Adrenal gland (tissue), 12 donors: Measurements from ENCODE around the gene MTHFD1L. TPM values are rescaled to one million over a fixed set of nuclear protein-coding genes. Genes with fewer than 3 reads are reported as not detected.

Source experiments
- DNase-seq, 7 donors: peaks; one replicate each; pipeline ENCODE4 v3.0.0-alpha.2; 2019 to 2020
- H3K27ac ChIP-seq, 5 donors: fragments of 200-600 bp; sonication (generic) in 4 of 5; 1 replicate in 3 of 5; 2 replicates in 2 of 5; pipeline versions ENCODE4 v1.5.1 to v1.8.0; 2016 to 2020; ENCODE audit warnings: mild to moderate bottlenecking in 1 of 5
- H3K27me3 ChIP-seq: fragments of 200-600 bp; 2 replicates; pipeline ENCODE4 v1.8.0; 2021
- H3K36me3 ChIP-seq, 2 donors: fragments of 200-600 bp; replicated peaks in 1 of 2; 1 replicate in 1 of 2; 2 replicates in 1 of 2; pipeline versions ENCODE4 v1.5.1 to v1.8.0; 2018 to 2022
- H3K4me1 ChIP-seq, 2 donors: fragments of 200-600 bp; replicated peaks in 1 of 2; 1 replicate in 1 of 2; 2 replicates in 1 of 2; pipeline versions ENCODE4 v1.5.1 to v1.8.0; 2018 to 2021
- H3K4me3 ChIP-seq, 4 donors: fragments of 200-600 bp; sonication (generic) in 3 of 4; one replicate each; pipeline ENCODE4 v1.5.1; 2016 to 2018
- H3K9me3 ChIP-seq, 3 donors: fragments of 200-600 bp; sonication (generic) in 1 of 3; replicated peaks in 1 of 3; 1 replicate in 2 of 3; 2 replicates in 1 of 3; pipeline versions ENCODE4 v1.5.1 to v1.8.0; 2016 to 2021
- POLR2A ChIP-seq, 2 donors: fragments of 450-650 bp; IDR thresholded peaks; one replicate each; pipeline ENCODE4 v1.6.1; 2017; ENCODE audit warnings: antibody characterized with exemption in 2 of 2, mild to moderate bottlenecking in 2 of 2, moderate library complexity in 1 of 2
- WGBS, 4 donors: extraction: QIAGEN DNeasy Blood & Tissue Kit in 2 of 4; methylation state at CpG; one replicate each; pipeline versions ENCODE4 v1.1.5 to v1.1.7; 2013 to 2017; 5-methylcytosine and 5-hydroxymethylcytosine counted together
- intact Hi-C, 2 donors: fragments of 100-400 bp; cut with DNase I; formaldehyde crosslinking; loops; one replicate each; pipeline versions ENCODE4 v1.14.1 to v1.15.0; 2022 to 2023
- polyA plus RNA-seq, 3 donors: library from polyadenylated mRNA; stranded (reverse); fragments of 200-250 nt in 2 of 3; fragments of 350-450 nt in 1 of 3; fragmentation: Illumina TruSeq in 1 of 3; extraction: RNeasy Lipid Tissue Mini Kit (QIAGEN cat#74804) in 1 of 3; gene quantifications; one replicate each; pipeline ENCODE4 v1.2.3, GENCODE V29; 2013 to 2014
- total RNA-seq, 9 donors: library from RNA; depleted of rRNA in 4 of 9; stranded (reverse); fragments of >200 nt in 4 of 9; fragments of 120-200 nt in 1 of 9; fragmentation: NEBNext Ultra II Directional in 1 of 9; extraction: Animal tissue kit (Norgen Biotek cat#: 25700) in 1 of 9; gene quantifications; one replicate each; pipeline versions ENCODE4 v1.1.0 to v1.2.4, GENCODE V29; 2013 to 2023
- TF ChIP-seq, protein P1 (sequence below), 6 experiments: fragments of 450-650 bp in 4 of 6; fragments of 200-600 bp in 2 of 6; sonication (generic) in 1 of 6; IDR thresholded peaks; 1 replicate in 5 of 6; 2 replicates in 1 of 6; pipeline versions ENCODE4 v1.5.1 to v1.8.0; 2016 to 2021; ENCODE audit warnings: antibody characterized with exemption in 6 of 6, mild to moderate bottlenecking in 2 of 6, moderate library complexity in 1 of 6
- donor health status: healthy with polysubstance abuse.
- donor health status: Bipolar disorder and iron deficiency.
- donor health status: DM: yes; HTN: yes; CAD: no.
- donor health status: DM: no; HTN: no; CAD: no.
- donor health status: DM: no; HTN: no; CAD: no.
- donor health status: DM: yes; HTN: yes; CAD: no.

MTHFD1L gene
- total and polyA plus RNA-seq, 12 donors, result 8.5 to 28.8 (median 18.1) TPM

DNA sequence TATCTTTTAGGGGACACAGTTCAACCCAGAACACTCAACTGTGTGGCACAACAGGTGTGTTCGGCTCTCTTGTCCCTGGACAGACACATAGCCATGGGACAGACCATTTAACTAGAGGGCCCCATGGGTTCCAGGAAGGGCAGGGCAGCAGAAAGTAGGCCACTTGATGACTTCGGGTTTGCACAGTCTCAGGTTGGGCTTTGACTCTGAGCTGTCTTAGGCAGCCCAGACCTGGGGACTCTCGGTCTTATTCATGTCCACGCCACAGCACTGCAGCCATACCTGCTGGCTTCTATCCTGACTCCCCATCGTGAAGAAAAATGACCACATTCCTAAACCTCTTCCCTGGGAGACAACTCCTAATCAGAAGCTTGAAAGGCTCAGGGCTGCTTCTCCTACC, 228.2 kb downstream of the MTHFD1L start:
- no peaks in the 10 kb centered on the region for H3K36me3 ChIP-seq
- WGBS, 4 donors, result 88 to 100% (median 95%) methylated on average over 3 to 5 of the region's 5 CpGs
- intact Hi-C loops, result no loop called here
- no peak overlapping the region for H3K27ac ChIP-seq
- no peaks in the 10 kb centered on the region for H3K27me3 ChIP-seq
- no peaks in the 10 kb centered on the region for H3K9me3 ChIP-seq
- peak in 1 of 7 donors; percentile 13 for DNase-seq
- no peak overlapping the region for H3K4me3 ChIP-seq
- no peaks in the 10 kb centered on the region for H3K4me1 ChIP-seq
- TF ChIP-seq POLR2A (IDR thresholded peaks at IDR 0.05), result no peak
- TF ChIP-seq, protein P1, sequence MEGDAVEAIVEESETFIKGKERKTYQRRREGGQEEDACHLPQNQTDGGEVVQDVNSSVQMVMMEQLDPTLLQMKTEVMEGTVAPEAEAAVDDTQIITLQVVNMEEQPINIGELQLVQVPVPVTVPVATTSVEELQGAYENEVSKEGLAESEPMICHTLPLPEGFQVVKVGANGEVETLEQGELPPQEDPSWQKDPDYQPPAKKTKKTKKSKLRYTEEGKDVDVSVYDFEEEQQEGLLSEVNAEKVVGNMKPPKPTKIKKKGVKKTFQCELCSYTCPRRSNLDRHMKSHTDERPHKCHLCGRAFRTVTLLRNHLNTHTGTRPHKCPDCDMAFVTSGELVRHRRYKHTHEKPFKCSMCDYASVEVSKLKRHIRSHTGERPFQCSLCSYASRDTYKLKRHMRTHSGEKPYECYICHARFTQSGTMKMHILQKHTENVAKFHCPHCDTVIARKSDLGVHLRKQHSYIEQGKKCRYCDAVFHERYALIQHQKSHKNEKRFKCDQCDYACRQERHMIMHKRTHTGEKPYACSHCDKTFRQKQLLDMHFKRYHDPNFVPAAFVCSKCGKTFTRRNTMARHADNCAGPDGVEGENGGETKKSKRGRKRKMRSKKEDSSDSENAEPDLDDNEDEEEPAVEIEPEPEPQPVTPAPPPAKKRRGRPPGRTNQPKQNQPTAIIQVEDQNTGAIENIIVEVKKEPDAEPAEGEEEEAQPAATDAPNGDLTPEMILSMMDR (IDR thresholded peaks at IDR 0.05), result no peak

DNA sequence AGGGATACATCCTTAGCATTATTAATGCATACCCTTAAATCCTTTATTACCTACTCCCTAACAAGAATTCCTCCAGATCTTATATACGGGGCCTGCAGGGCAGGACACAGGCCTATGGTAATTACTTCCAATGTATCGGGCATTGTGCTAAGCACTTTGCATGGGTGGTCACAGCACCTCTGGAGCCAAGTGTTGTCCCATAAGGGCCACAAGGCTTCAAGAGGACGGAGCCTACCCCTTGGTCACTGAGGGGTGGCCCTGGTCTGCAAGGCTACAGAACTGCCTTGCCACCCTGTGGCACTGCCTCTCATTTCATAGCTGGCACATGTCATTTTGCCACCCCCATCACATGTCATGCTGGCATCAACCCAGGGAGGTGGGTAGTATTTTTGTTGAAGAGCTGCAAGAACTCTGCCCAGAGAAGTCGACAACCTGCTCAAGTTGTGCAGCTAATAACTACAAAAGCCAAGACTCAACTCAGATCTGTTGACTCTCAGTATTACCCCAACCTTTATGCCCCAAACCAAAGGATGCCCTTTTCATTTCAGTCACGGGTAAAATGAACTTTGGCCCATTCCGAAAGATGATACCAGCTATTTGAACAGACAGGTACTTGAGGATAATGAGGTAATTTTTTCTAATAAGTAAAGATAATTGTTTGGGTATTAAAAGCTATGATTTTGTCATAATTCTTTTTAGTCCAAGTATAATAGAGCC, 230.2 kb downstream of the MTHFD1L start:
- intact Hi-C loops, result no loop called here
- Histone ChIP-seq H3K4me1 (no peaks in the 10 kb centered on the region), H3K9me3 (no peaks in the 10 kb centered on the region), H3K4me3 (no peak overlapping the region), H3K27me3 (no peaks in the 10 kb centered on the region), H3K27ac (no peak overlapping the region), H3K36me3 (no peaks in the 10 kb centered on the region)
- TF ChIP-seq, protein P1 (IDR thresholded peaks at IDR 0.05), result no peak
- no peak for TF ChIP-seq POLR2A (IDR thresholded peaks at IDR 0.05)
- DNase-seq, result no peak
- WGBS, 4 donors, result 94 to 96% (median 95%) methylated on average over 5 to 6 of the region's 6 CpGs

DNA sequence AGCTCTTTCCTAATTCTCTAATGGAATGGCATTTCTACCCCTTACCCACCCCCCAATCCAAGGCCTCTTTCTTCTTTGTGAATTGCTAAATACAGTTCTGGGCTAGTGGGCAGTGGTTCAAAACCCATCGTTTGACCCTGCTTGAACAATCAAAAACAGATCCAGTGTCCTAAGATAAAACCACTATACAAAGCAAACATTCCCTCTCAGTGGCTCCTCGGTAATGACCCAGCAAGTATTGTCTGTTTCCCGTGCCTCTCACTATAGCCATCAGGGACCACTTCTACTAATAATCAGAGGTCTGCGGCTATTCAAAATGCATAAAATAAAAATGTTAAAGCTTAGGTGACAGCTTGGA, 230.7 kb downstream of the MTHFD1L start:
- Histone ChIP-seq H3K27me3 (no peaks in the 10 kb centered on the region), H3K4me1 (no peaks in the 10 kb centered on the region), H3K9me3 (no peaks in the 10 kb centered on the region), H3K36me3 (no peaks in the 10 kb centered on the region), H3K4me3 (no peak overlapping the region), H3K27ac (no peak overlapping the region)
- no peak for DNase-seq
- intact Hi-C loops, result no loop called here
- TF ChIP-seq, protein P1 (IDR thresholded peaks at IDR 0.05), result no peak
- no peak for TF ChIP-seq POLR2A (IDR thresholded peaks at IDR 0.05)
- WGBS, 4 donors, result 74 to 84% (median 79%) methylated on average over 4 of the region's 4 CpGs

DNA sequence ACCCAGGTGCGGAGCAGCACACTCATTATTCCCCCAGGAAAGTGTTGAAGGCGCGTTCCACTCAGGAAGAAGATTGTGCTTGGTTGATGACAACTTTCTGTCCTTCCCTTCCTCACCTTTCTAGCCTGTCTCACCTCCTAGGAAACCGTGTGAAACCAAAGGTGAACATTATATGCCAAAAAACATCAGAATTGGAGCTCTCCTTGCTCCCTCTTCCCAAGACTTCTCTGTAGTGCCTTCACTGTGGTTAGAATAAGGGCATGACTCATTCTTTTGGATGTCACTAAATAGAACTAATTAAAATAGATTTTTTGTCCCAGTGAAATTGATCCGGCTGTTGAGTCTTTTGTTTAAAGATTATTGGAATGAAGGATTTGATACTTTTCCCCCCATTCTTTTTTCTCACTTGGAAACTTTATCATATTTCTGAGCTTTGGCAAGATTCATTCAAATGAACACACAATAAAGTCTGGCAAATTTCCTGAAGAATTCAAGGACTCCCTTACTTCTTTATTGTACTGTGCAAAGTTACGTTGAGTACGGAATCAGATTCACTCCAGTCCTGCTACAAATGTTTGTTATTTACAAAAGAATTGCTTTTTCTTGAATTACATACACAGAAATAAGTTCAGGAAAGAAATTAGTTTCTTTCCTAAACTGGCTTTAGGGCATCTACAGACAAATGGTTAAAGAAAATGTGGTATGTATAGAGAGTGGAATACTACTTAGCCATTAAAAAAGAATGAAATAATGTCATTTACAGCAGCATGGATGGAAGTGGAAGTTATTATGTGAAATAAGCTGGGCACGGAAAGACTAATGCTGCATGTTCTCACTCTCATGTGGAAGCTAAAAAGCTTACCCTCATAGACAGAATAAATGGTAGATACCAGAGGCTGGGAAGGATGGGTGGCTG, 231.4 kb downstream of the MTHFD1L start:
- no peaks in the 10 kb centered on the region for H3K27me3 ChIP-seq
- H3K9me3 ChIP-seq, result no peaks in the 10 kb centered on the region
- no peak overlapping the region for H3K4me3 ChIP-seq
- H3K27ac ChIP-seq, result no peak overlapping the region
- 92 to 97% (median 94%) methylated on average over 8 of the region's 8 CpGs for WGBS, 4 donors
- H3K4me1 ChIP-seq, result no peaks in the 10 kb centered on the region
- intact Hi-C loops, result no loop called here
- no peak for TF ChIP-seq POLR2A (IDR thresholded peaks at IDR 0.05)
- TF ChIP-seq, protein P1 (IDR thresholded peaks at IDR 0.05), result no peak
- H3K36me3 ChIP-seq, result no peaks in the 10 kb centered on the region
- no peak for DNase-seq
